ENCODE data around the gene CFAP46.
"Not testable (repeated sequence)": the region's sequence is repeated elsewhere in the genome, so short reads cannot be mapped to it uniquely, and the experiment has no call there.

CFAP46 gene

DNA sequence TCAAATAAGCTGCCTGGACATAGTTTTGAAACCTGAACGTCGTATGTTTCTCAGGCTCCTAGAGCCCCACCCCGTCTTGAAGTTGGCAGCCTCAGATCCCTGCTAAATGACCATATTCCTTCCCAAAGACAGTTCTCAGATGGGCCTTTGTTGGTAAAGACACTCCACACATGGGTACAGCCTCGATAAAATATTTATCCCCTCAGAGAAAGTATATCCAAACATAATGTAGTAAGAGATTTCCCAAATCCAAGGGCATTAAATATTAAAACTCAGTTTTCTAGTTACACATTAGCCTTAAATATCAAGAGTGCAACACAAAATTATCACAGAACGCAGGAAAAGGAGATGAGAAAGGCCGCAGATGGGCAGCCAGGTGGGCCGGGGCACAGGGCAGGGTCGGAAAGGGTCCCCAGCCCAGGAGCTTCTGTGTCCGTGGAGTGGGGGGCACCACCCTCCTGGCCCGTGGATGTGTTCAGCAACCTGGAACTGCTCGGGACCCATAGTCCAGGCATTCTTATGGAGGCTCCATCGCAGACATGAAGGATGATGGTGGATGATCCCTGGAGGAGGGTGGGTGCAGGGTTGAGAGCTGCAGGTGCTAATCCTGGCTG lies 1.5 kb upstream of the CFAP46 start:
- DNase-seq (ENCODE audit: low read depth), result no peak

DNA sequence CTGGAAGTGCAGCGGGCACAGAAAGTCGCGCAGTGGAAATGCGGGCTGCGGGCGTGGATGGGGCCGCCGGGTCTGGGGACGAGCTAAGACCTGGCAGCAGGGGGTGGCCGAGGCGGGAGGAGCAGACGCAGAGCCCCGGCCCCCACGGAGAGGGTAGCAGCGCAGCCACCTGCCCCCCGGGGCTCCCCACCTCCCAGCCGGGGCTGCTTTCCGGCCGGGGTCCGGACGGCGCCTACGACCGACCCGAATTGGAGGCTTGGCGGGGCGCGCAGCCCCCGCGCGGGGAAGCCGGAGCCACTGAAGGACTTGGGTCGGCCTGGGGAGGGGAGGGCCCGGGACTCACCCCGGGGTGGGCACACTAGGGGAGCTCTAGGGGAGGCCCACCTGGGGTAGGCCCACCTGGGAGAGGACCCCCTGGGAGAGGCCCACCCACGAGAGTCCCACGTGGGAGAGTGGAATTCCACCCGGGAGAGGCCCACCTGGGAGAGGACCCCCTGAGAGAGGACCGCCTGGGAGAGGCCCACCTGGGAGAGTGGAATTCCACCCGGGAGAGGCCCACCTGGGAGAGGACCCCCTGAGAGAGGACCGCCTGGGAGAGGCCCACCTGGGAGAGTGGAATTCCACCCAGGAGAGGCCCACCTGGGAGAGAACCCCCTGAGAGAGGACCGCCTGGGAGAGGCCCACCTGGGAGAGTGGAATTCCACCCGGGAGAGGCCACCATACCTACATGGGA lies 854 bp upstream of the CFAP46 start:
- DNase-seq (ENCODE audit: low read depth), result no peak

DNA sequence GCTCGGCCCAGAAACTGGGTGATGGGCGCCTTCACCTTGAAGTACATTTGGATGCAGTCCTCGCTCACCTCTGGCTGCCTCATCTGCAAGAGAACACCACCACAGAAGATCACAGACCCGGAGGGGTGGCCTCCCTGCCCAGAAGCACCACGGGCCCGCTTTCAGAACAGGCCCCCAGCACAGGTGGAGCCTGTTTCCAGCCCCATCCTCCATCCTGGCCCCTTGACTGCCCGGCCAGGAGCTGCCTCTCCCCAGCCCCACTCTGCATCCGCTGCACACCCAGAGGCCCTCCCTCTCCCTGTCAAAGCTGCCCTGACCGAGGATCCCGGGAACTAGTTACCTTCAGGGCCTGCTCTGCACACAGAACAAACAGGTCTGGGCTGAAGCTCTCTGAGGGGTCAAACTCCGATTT lies 724 bp downstream of the CFAP46 start:
- no peak for DNase-seq (ENCODE audit: low read depth)

DNA sequence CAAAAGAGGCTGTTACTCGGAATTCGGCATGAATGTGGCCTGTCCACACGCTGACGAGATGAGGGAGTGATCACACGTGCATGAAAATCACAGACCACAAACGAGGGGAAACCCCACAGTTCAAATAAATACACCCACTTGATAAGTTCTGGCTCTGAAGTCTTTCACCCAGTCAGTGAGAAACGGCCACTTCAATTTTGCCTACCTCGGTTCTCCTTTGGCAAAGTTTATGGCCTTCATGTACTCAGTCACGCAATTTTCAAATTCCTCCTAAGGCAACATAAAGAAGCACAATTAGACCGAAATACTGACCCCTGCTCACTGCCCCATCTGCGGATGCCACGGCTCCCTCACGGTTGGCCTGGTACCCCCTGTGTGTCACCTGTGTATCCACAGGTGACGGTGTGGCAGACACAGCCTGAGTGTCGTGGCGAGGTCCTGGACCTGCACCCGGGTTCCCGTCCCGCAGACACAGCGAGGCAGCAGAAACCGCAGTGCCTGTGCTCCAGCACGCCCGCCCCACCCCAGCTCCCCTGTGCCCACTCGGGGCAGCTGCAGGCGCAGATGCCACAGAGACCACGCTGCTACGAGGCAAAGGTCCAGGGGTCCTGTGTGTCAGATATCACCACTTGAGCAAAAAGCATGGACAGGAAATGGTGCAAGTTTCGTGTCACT lies 1.4 kb downstream of the CFAP46 start:
- DNase-seq (ENCODE audit: low read depth), result no peak

DNA sequence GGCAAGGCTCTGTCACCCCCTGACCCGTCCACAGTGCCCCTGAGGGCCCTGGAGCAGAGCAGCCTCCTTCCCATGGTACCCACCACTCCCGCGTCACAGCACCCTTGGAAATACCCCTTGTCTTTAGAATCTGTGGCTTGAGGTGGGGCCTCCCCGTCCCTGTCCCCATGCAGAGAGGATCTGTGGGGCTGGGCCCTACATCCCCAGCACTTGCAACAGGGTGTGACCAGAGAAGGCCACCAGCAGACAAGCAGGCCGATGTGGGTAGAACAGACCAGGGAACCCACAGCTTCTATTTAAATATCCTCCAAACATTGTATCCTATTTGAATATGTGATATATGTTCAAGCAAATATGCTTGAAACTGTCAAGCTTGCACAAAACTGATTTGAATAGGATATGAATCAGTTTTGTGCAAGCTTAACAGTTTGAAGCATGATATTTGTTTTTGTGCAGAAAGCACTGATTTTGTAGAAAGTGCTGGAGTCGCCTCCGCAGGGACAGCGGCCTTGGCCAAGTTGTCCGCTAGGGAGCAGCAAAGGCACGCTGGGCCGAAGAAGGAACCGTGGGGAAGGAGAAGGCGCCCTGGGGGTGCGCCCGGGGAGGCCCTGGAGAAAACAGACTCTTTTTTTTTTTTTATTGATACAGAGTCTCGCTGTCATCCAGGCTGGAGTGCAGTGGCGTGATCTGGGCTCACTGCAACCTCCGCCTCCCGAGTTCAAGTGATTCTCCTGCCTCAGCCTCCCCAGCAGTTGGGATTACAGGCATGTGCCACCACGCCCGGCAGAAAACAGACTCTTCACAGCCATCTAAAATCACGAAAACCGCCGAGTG lies 2.2 kb downstream of the CFAP46 start:
- peak; percentile 27 for DNase-seq (ENCODE audit: low read depth)

DNA sequence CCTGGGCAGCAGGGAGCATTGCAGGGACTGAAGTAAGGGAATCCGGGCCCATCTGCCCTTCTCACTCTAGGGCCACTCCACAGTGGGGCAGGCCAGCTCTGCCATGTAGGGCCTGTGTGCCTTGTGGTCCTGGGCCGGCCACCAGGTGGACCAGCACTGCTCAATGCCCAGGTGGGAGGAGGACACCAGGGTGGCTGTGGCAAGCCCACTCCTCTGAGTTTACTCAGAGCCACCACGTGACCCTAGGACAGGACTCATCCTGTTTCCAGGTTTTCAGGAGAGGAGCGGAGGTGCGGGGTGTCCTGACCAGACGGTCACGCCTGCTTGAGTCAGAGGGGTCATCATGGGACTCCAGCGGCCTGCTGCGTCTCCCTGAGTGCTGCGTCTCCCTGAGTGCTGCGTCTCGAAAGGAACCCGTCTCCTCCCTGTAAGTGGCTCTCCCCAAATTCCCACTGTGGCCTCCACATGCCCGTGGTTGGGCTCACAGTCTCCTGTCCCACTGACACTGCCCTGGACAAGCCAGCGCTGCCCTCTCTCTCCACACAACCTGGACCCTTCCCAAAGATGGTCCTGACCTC lies 2.9 kb downstream of the CFAP46 start:
- no peak for DNase-seq (ENCODE audit: low read depth)

DNA sequence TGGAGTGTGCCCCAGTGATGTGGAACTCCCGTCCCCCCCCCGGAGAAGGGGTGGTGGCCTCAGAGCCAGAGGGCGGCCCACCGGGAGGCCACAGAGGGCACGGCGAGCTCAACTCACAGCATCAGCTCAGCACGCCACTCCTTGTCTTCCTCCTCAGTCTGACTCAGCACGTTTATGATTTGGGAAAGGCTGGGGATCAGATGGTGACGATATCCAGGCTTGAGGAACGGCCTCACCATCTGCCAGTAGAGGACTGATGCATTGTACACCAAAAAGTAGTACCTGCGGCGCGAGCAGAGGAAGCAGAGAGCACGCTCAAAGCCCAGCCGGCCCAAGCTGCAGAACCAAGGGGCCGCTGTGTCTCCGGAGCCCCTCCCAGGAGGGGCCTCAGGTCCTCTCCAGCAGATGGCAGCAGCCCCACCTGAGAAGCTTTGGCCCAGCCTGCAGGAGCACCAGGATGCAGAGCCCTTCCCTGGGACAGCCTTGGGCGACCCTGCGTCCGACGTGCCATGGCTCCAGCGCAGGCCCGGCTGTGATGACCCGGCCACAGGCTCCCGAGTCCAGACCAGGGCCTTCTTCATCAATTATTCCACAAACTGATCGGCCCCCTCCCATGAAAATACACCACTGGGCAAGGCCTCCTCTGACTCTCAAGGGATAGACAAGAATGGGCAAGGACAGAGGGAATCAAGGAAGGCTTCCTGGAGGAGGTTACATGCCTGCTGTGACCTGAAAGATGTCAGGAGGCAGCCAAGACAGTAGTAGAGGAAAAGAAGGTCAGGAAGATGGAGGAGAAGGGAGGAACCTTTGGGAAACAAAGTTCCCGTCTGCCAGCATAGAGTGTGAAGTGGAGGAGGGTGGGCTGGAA lies 3.7 kb downstream of the CFAP46 start:
- DNase-seq (ENCODE audit: low read depth), result no peak

DNA sequence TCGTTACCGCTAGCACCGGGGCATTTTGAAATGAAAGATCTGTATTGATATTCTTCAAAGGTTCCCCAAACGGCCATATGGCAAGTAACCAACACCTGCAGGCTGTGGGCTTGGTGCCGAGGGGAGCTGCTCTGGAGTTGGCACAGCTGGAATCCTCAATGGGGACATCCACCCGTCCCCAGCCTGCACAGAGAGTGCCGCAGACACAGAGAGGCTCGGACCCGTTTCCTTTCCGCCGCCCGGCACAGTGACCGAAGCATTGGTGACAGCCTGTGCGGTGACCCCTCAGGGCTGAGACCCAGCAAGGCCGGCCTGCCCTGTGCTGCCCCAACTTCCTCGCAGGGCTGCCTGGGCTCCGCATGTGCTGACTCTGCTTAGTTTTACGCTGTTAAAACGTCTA lies 4.5 kb downstream of the CFAP46 start:
- DNase-seq (ENCODE audit: low read depth), result no peak

DNA sequence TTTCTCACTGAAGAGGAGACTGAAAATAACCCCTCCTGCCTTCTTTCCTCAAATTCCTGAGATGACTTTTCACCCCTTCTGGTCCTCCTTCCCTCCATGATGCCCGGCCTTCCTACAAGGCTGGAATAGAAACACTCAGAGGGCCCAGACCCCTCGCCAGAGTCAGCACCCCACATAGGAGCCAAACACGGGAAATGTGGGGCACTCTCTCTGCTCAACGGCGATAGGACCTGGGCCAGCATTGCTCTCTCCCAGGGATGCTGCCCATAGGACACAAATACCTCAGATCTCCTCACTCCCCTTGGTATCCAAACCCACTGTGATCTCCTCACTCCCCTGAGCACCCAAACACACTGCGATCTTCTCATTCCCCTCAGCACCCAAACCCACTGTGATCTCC lies 7.4 kb downstream of the CFAP46 start:
- no peak for DNase-seq (ENCODE audit: low read depth)

DNA sequence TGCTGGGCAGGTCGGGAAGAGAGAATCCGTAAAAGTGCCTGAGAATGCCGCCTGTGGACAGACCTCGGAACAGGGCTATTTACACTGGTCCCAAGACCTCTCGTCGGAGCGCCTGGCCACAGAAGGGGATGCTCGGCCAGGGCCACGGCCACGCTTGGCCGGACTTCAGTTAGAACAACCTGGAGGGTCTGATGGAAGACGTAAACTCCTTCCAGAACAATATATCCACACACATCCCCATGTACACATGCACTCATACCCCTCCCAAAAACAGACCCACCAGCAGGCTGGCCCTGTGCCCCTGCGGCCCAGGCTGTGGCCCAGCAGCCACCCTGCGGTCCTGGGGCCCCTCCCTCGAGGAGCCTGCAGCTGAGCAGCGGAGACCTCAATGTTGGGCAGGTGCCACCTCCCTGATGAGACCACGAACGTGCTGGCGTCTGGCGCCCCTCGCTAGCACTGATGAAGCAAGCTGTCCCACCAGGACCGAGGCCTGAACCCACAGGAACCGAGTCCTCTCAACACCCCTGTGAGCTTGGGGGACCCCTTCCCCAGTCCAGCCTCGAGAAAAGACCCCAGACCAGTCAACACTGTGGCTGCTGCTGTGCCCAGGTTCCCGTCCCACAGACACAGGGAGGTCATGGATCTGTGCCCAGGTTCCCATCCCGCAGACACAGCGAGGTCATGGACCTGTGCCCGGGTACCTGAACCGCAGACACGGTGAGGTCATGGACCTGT lies 8.9 kb downstream of the CFAP46 start:
- DNase-seq (ENCODE audit: low read depth), result no peak

DNA sequence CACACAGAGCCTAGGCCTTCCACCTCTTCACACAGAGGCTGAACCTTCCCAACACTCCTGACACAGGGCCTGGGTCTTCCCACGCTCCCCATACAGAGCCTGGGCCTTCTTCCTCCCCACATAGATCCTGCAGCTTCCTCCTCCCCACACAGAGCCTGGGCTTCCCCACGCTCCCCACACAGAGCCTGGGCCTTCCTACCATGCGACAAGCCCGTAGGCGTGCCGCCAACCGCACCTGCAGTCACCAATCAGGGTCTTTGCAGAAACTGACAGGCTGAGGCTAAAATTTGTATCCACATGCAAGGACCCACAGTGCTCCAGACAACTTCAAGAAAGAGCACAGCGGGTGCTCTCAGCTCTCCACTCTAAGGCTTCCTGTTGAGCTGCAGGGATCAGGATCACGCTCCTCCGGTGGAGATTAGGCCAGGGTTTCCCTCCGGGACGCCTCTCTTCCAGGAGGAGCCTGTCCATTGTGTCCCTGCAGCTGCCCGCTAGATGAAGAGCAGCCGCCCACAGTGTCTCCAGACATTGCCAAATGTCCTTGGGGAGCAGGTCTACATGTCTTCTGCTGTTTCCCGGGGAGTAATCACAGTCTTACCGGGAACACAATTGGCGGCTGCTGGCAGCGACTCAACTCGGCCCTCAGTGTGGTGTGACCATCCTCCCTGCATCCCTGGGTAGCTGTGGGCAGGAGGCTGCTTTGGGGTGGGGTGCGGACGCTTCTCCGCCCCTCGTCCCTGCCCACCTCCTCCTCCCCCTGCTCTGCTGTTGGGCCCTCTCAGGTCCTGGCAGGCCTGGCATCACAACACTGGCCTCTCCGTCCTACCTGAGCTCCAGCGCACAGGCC lies 9.7 kb downstream of the CFAP46 start:
- no peak for DNase-seq (ENCODE audit: low read depth)

DNA sequence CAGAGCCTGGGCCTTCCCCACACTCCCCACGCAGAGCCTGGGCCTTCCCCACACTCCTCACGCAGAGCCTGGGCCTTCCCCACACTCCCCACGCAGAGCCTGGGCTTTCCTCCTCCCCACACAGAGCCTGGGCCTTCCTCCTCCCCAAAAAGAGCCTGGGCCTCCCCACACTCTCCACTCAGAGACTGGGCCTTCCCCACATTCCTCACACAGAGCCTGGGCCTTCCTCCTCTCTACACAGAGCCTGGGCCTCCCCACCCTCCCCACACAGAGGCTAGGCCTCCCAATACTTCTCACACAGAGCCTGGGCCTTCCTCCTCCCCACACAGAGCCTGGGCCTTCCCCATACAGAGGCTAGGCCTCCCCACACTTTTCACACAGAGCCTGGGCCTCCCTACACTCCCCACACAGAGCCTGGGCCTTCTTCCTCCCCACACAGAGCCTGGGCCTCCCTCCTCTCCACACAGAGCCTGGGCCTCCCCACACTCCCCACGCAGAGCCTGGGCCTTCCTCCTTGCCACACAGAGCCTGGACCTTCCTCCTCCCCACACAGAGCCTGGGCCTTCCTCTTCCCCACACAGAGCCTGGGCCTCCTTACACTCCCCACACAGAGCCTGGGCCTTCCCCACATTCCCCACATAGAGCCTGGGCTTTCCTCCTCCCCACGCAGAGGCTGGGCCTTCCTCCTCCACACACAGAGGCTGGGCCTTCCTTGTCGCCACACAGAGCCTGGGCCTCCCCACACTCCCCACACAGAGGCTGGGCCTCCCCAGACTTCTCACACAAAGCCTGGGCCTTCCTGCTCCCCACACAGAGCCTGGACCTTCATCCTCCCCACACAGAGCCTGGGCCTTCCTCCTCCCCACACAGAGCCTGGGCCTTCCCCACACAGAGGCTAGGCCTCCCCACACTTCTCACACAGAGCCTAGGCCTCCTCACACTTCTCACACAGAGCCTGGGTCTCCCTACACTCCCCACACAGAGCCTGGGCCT lies 10.8 kb downstream of the CFAP46 start:
- DNase-seq (ENCODE audit: low read depth), result not testable (repeated sequence)

DNA sequence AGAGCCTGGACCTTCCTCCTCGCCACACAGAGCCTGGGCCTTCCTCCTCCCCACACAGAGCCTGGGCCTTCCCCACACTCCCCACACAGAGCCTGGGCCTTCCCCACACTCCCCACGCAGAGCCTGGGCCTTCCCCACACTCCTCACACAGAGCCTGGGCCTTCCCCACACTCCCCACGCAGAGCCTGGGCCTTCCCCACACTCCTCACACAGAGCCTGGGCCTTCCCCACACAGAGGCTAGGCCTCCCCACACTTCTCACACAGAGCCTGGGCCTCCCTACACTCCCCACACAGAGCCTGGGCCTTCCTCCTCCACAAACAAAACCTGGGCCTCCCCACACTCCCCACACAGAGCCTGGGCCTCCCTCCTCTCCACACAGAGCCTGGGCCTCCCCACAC lies 11.7 kb downstream of the CFAP46 start:
- not testable (repeated sequence) for DNase-seq (ENCODE audit: low read depth)

DNA sequence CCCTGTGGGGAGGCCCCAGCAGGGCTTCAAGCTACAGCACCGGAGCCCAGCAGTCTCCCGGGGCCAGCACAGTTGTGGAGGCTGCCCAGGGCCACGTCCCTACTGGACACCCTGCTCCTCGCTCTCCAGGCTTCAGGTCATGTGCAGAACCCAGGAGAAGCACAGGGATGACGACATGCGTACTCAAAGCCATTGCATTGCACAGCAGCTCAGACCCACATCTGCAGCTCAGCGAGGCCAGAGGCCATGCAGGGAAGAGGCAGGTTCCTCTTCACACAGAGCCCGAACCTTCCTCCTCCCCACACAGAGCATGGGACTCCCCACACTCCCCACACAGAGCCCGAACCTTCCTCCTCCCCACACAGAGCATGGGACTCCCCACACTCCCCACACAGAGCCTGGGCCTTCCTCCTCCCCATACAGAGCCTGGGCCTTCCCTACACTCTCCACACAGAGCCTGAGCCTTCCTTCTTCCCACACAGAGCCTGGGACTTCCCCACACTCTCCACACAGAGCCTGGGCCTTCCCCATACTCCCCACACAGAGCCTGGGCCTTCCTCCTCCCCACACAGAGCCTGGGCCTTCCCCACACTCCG lies 12.3 kb downstream of the CFAP46 start:
- no peak for DNase-seq (ENCODE audit: low read depth)

DNA sequence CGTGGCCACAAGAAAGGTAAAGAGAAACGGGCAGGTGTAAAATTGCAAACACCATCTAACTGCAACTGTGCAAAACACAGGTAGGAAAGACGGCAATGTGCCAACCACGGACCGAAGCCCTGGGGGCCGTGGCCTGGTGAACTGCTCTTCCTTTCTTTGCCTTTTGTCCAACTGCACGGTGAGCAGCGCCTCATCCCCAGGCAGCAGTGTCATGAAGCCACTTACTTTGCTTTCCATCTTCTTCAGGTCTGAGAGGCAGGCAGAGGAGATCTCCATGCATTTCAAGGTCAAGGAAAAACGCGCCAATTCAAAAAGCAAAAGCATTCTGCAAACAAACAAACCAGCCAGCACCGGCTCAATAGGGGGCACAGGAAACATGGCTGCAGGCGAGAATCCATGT lies 12.9 kb downstream of the CFAP46 start:
- DNase-seq (ENCODE audit: low read depth), result no peak

DNA sequence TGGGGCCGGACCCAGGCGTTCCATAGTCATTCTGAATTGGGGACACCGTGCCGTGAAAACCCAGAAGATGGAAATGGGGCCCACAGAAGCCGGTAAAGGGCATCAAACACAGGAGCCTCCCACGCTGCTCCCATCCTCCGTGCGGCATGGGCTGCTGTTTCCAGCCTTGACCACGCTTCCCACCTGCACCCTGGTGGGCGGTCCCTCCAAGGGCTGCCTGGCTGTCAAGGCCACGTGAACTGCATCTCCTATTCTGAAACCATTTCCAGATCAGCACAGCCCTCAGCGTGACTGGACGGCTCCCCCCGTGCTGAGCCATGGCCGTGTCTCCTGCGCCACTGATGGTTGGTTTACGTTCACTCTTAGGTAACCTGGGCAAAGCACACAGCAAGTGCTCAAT lies 14.1 kb downstream of the CFAP46 start:
- DNase-seq (ENCODE audit: low read depth), result no peak

DNA sequence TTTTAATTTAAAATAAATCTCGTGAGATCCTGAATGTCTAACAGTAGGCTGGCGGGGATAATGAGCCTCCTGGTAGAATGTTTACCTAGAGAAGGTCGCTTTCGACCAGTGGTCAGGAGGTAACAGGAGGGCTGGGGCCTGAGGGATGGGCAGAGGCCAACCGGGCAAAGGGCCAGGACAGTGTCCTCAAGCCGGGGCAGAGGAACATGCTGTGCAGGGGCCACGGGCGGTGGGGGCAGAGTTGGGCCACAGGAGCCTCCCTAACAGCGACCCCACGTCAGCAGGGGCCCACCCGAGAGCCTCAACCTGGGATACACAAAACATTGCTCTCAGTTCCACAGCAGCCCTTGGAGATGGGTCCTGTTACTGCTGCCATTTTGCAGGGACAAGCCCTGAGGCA lies 14.5 kb downstream of the CFAP46 start:
- DNase-seq (ENCODE audit: low read depth), result no peak

All from fibroblast of the conjunctiva (primary cell).